ENCODE data around the gene CPT1C. TPM values are rescaled to one million over a fixed set of nuclear protein-coding genes. Genes with fewer than 3 reads are reported as not detected.

Gene CPT1C
- total and polyA plus RNA-seq, 2 experiments from 2014 or later = 6.2 to 6.8 TPM

DNA sequence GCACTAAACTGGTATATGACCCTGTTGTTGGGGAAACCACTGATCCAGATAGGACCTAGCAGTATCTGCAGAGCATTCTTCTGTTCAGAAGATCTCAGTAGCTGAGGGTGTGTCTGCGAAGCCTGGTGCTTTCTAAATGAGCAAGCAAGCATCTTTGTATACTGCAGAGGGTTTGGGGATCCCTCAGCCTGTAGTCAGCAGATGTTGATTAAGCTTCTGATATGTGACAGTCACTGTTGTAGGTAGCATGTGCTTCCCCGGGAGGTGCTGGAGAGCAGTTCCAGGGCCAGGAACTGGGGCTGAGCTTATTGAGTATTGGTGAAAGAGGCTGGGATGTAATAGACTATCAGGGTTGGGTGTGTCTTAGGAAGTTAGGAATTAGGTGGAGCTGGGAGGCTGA lies 47.5 kb upstream of the CPT1C start:
- no peaks in the 10 kb centered on the region for H3K9me3 ChIP-seq (ENCODE audit: low read depth)

DNA sequence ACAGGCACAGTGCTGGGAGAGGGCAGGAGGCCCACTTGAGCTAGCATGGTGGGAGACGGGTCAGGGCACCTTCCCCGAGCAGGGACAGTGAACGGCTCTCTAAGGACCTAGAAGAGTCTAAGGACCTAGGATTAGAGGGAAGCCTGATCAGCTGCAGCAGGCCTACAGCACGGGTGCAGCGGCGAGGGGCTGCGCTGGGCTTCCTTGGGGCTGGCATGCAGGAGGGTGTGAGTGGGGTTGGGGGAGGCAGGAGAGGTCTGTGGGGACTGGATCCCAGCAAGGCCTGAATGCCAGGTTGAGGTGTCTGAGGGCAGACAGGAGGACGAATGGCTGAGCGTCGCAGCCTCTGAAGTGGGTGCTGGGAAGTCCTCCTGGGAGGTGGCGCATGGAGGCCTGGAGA lies 45.3 kb upstream of the CPT1C start:
- H3K36me3 ChIP-seq (replicated peaks; ENCODE audit: insufficient read depth, low read depth) = no peaks in the 10 kb centered on the region
- peaks cover 73% of the 10 kb centered on the region for H3K79me2 ChIP-seq

More for the DNA sequence above, 47.5 kb upstream of the CPT1C start:
- Histone ChIP-seq H3K9me2 (replicated peaks; ENCODE audit: insufficient read depth) (no peaks in the 10 kb centered on the region), H4K20me1 (ENCODE audit: insufficient read depth, poor library complexity, severe bottlenecking) (peaks cover 9% of the 10 kb centered on the region), H3K27me3 (no peaks in the 10 kb centered on the region), H3K27ac (peak overlapping the region; percentile 95), H3K36me3 (replicated peaks; ENCODE audit: insufficient read depth, low read depth) (no peaks in the 10 kb centered on the region), H3K79me2 (peaks cover 63% of the 10 kb centered on the region), H3K4me2 (peak overlapping the region; percentile 94), H3K4me1 (ENCODE audit: insufficient read depth) (peaks cover 29% of the 10 kb centered on the region), H3K4me3 (no peak overlapping the region), H2AFZ (no peak overlapping the region)
- no peak for TF ChIP-seq EZH2 (IDR thresholded peaks at IDR 0.05; ENCODE audit: borderline replicate concordance)
- no peak for TF ChIP-seq EZH2phosphoT487 (IDR thresholded peaks at IDR 0.05; ENCODE audit: low read depth, severe bottlenecking, unreplicated experiment)
- TF ChIP-seq, protein P1, sequence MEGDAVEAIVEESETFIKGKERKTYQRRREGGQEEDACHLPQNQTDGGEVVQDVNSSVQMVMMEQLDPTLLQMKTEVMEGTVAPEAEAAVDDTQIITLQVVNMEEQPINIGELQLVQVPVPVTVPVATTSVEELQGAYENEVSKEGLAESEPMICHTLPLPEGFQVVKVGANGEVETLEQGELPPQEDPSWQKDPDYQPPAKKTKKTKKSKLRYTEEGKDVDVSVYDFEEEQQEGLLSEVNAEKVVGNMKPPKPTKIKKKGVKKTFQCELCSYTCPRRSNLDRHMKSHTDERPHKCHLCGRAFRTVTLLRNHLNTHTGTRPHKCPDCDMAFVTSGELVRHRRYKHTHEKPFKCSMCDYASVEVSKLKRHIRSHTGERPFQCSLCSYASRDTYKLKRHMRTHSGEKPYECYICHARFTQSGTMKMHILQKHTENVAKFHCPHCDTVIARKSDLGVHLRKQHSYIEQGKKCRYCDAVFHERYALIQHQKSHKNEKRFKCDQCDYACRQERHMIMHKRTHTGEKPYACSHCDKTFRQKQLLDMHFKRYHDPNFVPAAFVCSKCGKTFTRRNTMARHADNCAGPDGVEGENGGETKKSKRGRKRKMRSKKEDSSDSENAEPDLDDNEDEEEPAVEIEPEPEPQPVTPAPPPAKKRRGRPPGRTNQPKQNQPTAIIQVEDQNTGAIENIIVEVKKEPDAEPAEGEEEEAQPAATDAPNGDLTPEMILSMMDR (IDR thresholded peaks at IDR 0.05; ENCODE audit: poor library complexity) = no peak
- peak; percentile 29 for DNase-seq (ENCODE audit: low spot score)
- WGBS (ENCODE audit: low lambda C conversion rate, missing lambda C conversion rate) = 58% methylated on average over 2 of the region's 2 CpGs

DNA sequence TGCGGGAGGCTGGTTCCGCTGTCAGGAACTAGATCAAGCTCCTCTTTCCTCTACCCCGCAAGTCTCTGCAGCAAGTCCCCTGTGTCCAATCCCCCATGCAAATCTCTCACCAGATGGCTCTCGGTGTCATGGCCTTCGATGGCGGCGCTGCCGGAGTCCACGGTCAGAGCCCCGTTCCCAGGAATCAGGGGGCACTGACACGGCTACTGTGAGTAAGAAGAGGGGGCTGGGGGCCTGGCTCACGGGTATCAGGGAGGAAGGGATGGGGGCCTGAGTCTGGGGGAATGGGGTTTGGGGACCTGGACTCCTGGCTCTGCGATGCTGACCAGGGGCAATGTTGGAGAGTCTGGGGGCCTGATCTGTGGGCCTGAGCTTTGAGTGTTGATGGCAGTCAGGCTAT lies 44.9 kb upstream of the CPT1C start:
- H3K4me2 ChIP-seq = no peak overlapping the region
- H3K79me2 ChIP-seq = peaks cover 73% of the 10 kb centered on the region
- no peaks in the 10 kb centered on the region for H3K36me3 ChIP-seq (replicated peaks; ENCODE audit: insufficient read depth, low read depth)
- H3K4me3 ChIP-seq = no peak overlapping the region
- WGBS (ENCODE audit: low lambda C conversion rate, missing lambda C conversion rate) = 96% methylated on average over 13 of the region's 13 CpGs
- no peak for DNase-seq (ENCODE audit: low spot score)
- H2AFZ ChIP-seq = no peak overlapping the region
- no peak overlapping the region for H3K27ac ChIP-seq
- TF ChIP-seq EZH2 (IDR thresholded peaks at IDR 0.05; ENCODE audit: borderline replicate concordance) (no peak), EZH2phosphoT487 (IDR thresholded peaks at IDR 0.05; ENCODE audit: low read depth, severe bottlenecking, unreplicated experiment) (no peak)
- TF ChIP-seq, protein P1 (IDR thresholded peaks at IDR 0.05; ENCODE audit: poor library complexity) = no peak
- H3K9me2 ChIP-seq (replicated peaks; ENCODE audit: insufficient read depth) = no peaks in the 10 kb centered on the region
- no peaks in the 10 kb centered on the region for H3K27me3 ChIP-seq
- peaks cover 16% of the 10 kb centered on the region for H3K4me1 ChIP-seq (ENCODE audit: insufficient read depth)
- H3K9me3 ChIP-seq (ENCODE audit: low read depth) = no peaks in the 10 kb centered on the region
- H4K20me1 ChIP-seq (ENCODE audit: insufficient read depth, poor library complexity, severe bottlenecking) = peaks cover 9% of the 10 kb centered on the region

More for the DNA sequence above, 45.3 kb upstream of the CPT1C start:
- no peak overlapping the region for H2AFZ ChIP-seq
- no peak for DNase-seq (ENCODE audit: low spot score)
- TF ChIP-seq EZH2phosphoT487 (IDR thresholded peaks at IDR 0.05; ENCODE audit: low read depth, severe bottlenecking, unreplicated experiment) (no peak), EZH2 (IDR thresholded peaks at IDR 0.05; ENCODE audit: borderline replicate concordance) (no peak)
- TF ChIP-seq, protein P1 (IDR thresholded peaks at IDR 0.05; ENCODE audit: poor library complexity) = no peak
- H3K4me3 ChIP-seq = no peak overlapping the region
- WGBS (ENCODE audit: low lambda C conversion rate, missing lambda C conversion rate) = 93% methylated on average over 10 of the region's 11 CpGs
- H4K20me1 ChIP-seq (ENCODE audit: insufficient read depth, poor library complexity, severe bottlenecking) = peaks cover 9% of the 10 kb centered on the region
- H3K4me2 ChIP-seq = no peak overlapping the region
- peaks cover 19% of the 10 kb centered on the region for H3K4me1 ChIP-seq (ENCODE audit: insufficient read depth)
- no peaks in the 10 kb centered on the region for H3K27me3 ChIP-seq
- no peaks in the 10 kb centered on the region for H3K9me3 ChIP-seq (ENCODE audit: low read depth)
- no peaks in the 10 kb centered on the region for H3K9me2 ChIP-seq (replicated peaks; ENCODE audit: insufficient read depth)
- no peak overlapping the region for H3K27ac ChIP-seq

DNA sequence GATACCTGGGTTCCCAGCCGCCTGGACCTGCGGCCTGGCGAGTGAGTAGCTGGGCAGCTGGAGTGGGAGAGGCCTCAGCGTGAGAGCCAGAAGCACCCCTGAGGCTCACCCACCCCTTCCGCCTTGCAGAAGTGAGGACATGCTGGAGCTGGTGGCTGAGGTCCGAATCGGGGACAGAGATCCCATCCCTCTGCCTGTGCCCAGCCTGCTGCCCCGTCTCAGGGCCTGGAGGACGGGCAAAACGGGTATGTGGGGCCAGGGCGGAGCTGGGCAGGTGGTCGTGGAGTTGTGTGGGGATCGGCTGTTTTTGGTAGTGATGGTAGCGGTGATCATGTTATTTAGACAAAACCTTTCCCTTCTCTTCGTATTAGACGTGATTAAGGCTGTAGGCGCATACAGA lies 44.3 kb upstream of the CPT1C start:
- peaks cover 9% of the 10 kb centered on the region for H4K20me1 ChIP-seq (ENCODE audit: insufficient read depth, poor library complexity, severe bottlenecking)
- peaks cover 11% of the 10 kb centered on the region for H3K4me1 ChIP-seq (ENCODE audit: insufficient read depth)
- H2AFZ ChIP-seq = no peak overlapping the region
- no peak for DNase-seq (ENCODE audit: low spot score)
- H3K79me2 ChIP-seq = peaks cover 73% of the 10 kb centered on the region
- H3K9me2 ChIP-seq (replicated peaks; ENCODE audit: insufficient read depth) = no peaks in the 10 kb centered on the region
- no peaks in the 10 kb centered on the region for H3K27me3 ChIP-seq
- 96% methylated on average over 17 of the region's 17 CpGs for WGBS (ENCODE audit: low lambda C conversion rate, missing lambda C conversion rate)
- no peak overlapping the region for H3K4me2 ChIP-seq
- H3K27ac ChIP-seq = no peak overlapping the region
- no peak overlapping the region for H3K4me3 ChIP-seq
- TF ChIP-seq EZH2 (IDR thresholded peaks at IDR 0.05; ENCODE audit: borderline replicate concordance) (no peak), EZH2phosphoT487 (IDR thresholded peaks at IDR 0.05; ENCODE audit: low read depth, severe bottlenecking, unreplicated experiment) (no peak)
- TF ChIP-seq, protein P1 (IDR thresholded peaks at IDR 0.05; ENCODE audit: poor library complexity) = no peak
- H3K36me3 ChIP-seq (replicated peaks; ENCODE audit: insufficient read depth, low read depth) = no peaks in the 10 kb centered on the region
- no peaks in the 10 kb centered on the region for H3K9me3 ChIP-seq (ENCODE audit: low read depth)

Data from hepatocyte (in vitro differentiated cells).